Cardiac muscle cell (in vitro differentiated cells and primary cell): ENCODE data around the gene CTNNA2. TPM values are rescaled to one million over a fixed set of nuclear protein-coding genes. Genes with fewer than 3 reads are reported as not detected.

Experiments
- DNase-seq, 2 donors: peaks; one replicate each; pipeline versions ENCODE4 v3.0.0 to v3.0.0-alpha.2; 2010 to 2017; ENCODE audit warnings: low read depth in 1 of 2, low spot score in 1 of 2
- H3K27ac ChIP-seq: fragments of 200-600 bp; sonication (generic); 2 replicates; pipeline ENCODE4 v1.5.1; 2016
- H3K27me3 ChIP-seq: fragments of 200-600 bp; sonication (generic); 2 replicates; pipeline ENCODE4 v1.6.0; 2016; ENCODE audit warnings: control low read depth
- H3K36me3 ChIP-seq: fragments of 200-600 bp; sonication (generic); 2 replicates; pipeline ENCODE4 v1.5.1; 2016; ENCODE audit warnings: control low read depth
- H3K4me1 ChIP-seq: fragments of 200-600 bp; sonication (generic); 2 replicates; pipeline ENCODE4 v1.8.1; 2017; ENCODE audit warnings: low read depth, mild to moderate bottlenecking, mixed run types
- H3K4me3 ChIP-seq: fragments of 200-600 bp; sonication (generic); 2 replicates; pipeline ENCODE4 v1.5.1; 2016; ENCODE audit warnings: mild to moderate bottlenecking
- H3K9me3 ChIP-seq: fragments of 200-600 bp; sonication (generic); 2 replicates; pipeline ENCODE4 v1.5.1; 2017; ENCODE audit warnings: low read depth, mild to moderate bottlenecking, control low read depth
- polyA plus RNA-seq: library from polyadenylated mRNA; unstranded; fragments of >200 nt; fragmentation: Nextera tagmentation; extraction: Ambion mirVana; gene quantifications from 2 replicates; pipeline ENCODE4 v1.2.1, GENCODE V29; 2016
- total RNA-seq: library from RNA; depleted of rRNA; stranded (reverse); fragments of >200 nt; gene quantifications from 2 replicates; pipeline ENCODE4 v1.2.3, GENCODE V29; 2016
- TF ChIP-seq, protein P1 (sequence below): IDR thresholded peaks from 2 replicates; pipeline ENCODE4 v1.5.1; 2012; ENCODE audit warnings: low read depth, mild to moderate bottlenecking, low read length

CTNNA2 gene
- total and polyA plus RNA-seq, 2 experiments from 2014 or later = 7.4 to 17.4 TPM

DNA sequence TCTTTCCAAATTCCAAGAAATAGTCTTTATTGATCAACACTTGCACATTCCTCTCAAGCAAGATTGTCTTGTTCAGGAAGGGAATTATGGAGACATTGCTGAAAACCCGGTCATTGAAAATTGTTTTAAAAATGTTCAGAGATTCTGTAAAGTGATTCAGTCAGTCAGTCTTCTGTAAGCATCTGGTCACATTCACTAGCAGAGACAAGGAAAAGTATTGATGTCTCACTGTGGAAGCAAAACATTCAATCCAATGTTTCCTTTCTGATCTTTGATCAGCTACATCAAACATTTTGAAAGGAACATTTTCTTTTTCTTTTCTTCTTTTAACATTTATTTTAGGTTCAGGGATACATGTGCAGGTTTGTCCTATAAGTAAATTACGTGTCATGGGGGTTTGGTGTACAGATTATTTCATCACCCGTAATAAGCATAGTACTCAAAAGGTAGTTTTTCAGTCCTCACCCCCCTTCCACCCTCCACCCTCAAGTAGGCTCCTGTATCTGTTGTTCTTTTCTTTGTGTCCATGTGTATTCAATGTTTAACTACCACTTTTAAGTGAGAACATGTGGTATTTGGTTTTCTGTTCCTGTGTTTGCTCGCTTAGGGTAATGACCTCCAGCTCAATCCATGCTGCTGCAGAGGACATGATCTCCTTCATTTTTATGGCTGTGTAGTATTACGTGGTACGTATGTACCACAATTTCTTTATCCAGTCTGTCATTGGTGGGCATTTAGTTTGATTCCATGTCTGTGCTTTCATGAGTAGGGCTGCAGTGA, 61.2 kb downstream of the CTNNA2 start:
- no peak for DNase-seq
- Histone ChIP-seq H3K36me3 (no peaks in the 10 kb centered on the region), H3K4me3 (no peak overlapping the region), H3K4me1 (no peaks in the 10 kb centered on the region), H3K27me3 (no peaks in the 10 kb centered on the region), H3K9me3 (no peaks in the 10 kb centered on the region), H3K27ac (no peak overlapping the region)
- TF ChIP-seq, protein P1, sequence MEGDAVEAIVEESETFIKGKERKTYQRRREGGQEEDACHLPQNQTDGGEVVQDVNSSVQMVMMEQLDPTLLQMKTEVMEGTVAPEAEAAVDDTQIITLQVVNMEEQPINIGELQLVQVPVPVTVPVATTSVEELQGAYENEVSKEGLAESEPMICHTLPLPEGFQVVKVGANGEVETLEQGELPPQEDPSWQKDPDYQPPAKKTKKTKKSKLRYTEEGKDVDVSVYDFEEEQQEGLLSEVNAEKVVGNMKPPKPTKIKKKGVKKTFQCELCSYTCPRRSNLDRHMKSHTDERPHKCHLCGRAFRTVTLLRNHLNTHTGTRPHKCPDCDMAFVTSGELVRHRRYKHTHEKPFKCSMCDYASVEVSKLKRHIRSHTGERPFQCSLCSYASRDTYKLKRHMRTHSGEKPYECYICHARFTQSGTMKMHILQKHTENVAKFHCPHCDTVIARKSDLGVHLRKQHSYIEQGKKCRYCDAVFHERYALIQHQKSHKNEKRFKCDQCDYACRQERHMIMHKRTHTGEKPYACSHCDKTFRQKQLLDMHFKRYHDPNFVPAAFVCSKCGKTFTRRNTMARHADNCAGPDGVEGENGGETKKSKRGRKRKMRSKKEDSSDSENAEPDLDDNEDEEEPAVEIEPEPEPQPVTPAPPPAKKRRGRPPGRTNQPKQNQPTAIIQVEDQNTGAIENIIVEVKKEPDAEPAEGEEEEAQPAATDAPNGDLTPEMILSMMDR = no peak

DNA sequence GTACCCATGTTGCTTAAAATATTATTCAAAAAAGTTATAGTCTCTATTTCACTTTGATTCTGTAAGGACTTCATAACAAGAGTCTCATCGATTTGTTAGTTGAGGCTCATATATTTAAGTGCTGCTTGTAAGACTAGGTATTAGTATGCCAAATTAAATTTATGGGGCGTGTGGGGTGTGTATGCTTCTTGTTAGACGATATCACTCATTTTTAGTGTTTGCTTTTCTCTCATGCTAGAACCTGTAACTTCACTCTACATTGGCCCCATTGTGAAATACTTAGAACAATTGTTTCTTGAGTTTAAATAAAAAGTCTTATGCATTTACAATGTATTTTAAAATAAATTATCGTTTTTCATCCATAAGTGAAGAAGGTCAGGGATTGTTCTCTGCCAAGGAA, 63.6 kb downstream of the CTNNA2 start:
- H3K9me3 ChIP-seq = no peaks in the 10 kb centered on the region
- H3K27me3 ChIP-seq = no peaks in the 10 kb centered on the region
- TF ChIP-seq, protein P1 = no peak
- H3K4me3 ChIP-seq = no peak overlapping the region
- H3K27ac ChIP-seq = no peak overlapping the region
- DNase-seq = no peak
- no peaks in the 10 kb centered on the region for H3K4me1 ChIP-seq
- H3K36me3 ChIP-seq = no peaks in the 10 kb centered on the region

DNA sequence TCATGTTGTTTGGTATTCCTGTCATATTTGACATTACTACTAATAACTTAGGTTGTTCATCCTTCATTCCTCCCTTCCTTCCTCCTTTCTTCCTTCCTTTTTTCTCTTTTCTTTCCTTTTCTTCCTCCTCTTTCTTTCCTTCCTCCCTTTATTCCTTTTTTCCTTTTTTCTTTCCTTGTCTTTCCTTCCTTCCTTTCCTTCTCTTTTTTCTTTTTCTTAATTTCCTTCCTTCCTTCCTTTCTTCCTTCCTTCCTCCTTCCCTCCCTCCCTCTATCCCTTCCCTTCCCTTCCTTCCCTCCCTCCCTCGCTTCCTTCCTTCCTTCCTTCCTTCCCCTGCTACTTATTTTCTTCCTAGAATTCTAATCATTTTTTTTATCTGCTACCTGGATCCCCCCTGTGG, 66.1 kb downstream of the CTNNA2 start:
- Histone ChIP-seq H3K27me3 (no peaks in the 10 kb centered on the region), H3K27ac (no peak overlapping the region), H3K4me3 (no peak overlapping the region), H3K36me3 (no peaks in the 10 kb centered on the region), H3K4me1 (no peaks in the 10 kb centered on the region), H3K9me3 (no peaks in the 10 kb centered on the region)
- TF ChIP-seq, protein P1 = no peak
- no peak for DNase-seq

DNA sequence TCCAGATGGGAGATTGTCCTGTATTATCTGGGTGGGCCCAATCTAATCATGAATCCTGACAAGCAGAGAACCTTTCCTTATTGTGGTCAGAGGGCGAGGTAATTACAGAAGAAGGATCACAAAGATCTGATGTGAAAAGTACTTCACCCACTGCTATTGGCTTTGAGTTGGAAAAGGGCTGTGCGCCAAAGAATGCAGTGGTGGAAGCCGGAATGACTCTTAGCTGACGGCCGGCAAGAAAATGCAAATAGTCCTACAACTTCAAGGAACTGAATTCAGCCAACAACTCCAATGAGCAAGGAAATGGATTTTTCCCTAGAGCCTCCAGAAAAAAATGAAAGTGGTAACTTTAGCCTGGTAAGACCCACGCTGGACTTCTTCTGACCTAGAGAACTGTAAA, 67.3 kb downstream of the CTNNA2 start:
- TF ChIP-seq, protein P1 = no peak
- no peaks in the 10 kb centered on the region for H3K36me3 ChIP-seq
- no peak for DNase-seq

DNA sequence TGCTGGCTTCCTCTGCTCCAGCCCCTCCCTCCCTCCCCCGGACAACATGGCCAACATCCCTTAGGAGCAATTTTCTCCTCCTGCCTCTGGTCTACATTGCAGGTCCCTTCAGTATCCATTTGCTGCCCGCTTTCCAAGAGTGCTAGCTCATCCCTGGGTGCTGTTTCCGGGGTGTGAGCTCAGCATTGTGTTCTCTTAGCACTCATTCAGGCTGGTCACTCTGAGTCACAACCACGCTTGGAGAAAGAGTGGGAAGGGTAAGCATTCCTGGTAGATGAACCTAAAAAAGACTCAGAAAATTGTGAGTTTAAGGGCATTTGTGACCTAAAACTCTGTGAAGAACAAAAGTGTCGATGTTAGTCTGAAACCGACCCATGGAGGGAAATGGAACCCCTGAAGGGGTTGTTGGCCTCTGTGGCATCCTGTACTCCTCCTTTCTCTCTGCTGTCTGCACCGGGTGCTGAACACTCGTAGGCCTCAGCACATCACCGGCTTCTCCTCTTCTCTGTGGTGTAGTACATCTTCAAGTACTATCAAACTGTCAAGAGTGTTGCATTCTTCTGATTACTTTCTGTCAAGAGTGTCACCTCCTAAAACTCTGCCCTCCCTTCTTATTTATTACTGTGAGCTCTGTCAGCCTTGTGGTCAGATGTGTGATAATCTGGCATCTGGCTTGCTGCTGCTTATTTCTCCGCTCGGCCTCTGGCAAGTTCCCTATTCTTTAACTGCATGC, 73.0 kb downstream of the CTNNA2 start:
- Histone ChIP-seq H3K4me1 (peaks cover 4% of the 10 kb centered on the region), H3K27ac (no peak overlapping the region), H3K27me3 (no peaks in the 10 kb centered on the region), H3K36me3 (no peaks in the 10 kb centered on the region), H3K9me3 (no peaks in the 10 kb centered on the region), H3K4me3 (no peak overlapping the region)
- no peak for DNase-seq
- TF ChIP-seq, protein P1 = no peak

More for the DNA sequence above, 67.3 kb downstream of the CTNNA2 start:
- Histone ChIP-seq H3K27ac (no peak overlapping the region), H3K9me3 (no peaks in the 10 kb centered on the region), H3K4me3 (no peak overlapping the region), H3K27me3 (no peaks in the 10 kb centered on the region), H3K4me1 (no peaks in the 10 kb centered on the region)
